Adrenal gland (tissue), 5 donors: ENCODE data around the gene APOL2.

Experiments used
- POLR2A ChIP-seq, 2 donors: fragments of 450-650 bp; IDR thresholded peaks; one replicate each; pipeline ENCODE4 v1.6.1; 2017; ENCODE audit warnings: antibody characterized with exemption in 2 of 2, mild to moderate bottlenecking in 2 of 2, moderate library complexity in 1 of 2
- TF ChIP-seq, protein P1 (sequence below), 6 experiments: fragments of 450-650 bp in 4 of 6; fragments of 200-600 bp in 2 of 6; sonication (generic) in 1 of 6; IDR thresholded peaks; 1 replicate in 5 of 6; 2 replicates in 1 of 6; pipeline versions ENCODE4 v1.5.1 to v1.8.0; 2016 to 2021; ENCODE audit warnings: antibody characterized with exemption in 6 of 6, mild to moderate bottlenecking in 2 of 6, moderate library complexity in 1 of 6
- donor health status: DM: no; HTN: no; CAD: no.

DNA sequence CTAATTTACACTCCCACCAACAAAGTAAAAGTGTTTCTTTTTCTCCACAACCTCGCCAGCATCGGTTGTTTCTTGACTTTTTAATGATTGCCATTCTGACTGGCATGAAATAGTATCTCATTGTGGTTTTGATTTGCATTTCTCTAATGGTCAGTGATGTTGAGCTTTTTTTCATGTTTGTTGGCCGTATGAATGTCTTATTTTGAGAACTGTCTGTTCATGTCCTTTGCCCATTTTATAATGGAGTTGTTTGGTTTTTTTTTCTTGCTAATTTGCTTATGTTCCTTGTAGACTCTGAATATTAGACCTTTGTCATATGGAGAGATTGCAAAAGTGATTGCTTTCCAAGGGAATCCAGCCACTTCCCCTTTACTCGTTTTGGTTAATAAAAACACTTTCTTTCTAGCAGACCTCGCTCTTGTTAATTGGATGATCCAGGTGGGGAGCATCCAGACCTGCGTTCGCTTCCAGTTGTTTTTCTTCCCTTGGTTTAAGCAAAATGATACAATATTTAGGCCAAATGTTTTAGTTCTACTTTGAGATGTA is 20.6 kb downstream of the APOL2 start:
- TF ChIP-seq, protein P1, sequence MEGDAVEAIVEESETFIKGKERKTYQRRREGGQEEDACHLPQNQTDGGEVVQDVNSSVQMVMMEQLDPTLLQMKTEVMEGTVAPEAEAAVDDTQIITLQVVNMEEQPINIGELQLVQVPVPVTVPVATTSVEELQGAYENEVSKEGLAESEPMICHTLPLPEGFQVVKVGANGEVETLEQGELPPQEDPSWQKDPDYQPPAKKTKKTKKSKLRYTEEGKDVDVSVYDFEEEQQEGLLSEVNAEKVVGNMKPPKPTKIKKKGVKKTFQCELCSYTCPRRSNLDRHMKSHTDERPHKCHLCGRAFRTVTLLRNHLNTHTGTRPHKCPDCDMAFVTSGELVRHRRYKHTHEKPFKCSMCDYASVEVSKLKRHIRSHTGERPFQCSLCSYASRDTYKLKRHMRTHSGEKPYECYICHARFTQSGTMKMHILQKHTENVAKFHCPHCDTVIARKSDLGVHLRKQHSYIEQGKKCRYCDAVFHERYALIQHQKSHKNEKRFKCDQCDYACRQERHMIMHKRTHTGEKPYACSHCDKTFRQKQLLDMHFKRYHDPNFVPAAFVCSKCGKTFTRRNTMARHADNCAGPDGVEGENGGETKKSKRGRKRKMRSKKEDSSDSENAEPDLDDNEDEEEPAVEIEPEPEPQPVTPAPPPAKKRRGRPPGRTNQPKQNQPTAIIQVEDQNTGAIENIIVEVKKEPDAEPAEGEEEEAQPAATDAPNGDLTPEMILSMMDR (IDR thresholded peaks at IDR 0.05), result no peak
- TF ChIP-seq POLR2A (IDR thresholded peaks at IDR 0.05), result no peak
